SK-N-SH treated with all-trans-retinoic acid at 6 μM for 48 hours (cell line): Measurements from ENCODE around the gene TASOR.

Experiments used
- ARNTL ChIP-seq: fragments of 450-650 bp; formaldehyde crosslinking; IDR thresholded peaks from 2 replicates; pipeline ENCODE4 v1.5.0; 2020; ENCODE audit warnings: low read depth, mild to moderate bottlenecking, moderate library complexity, borderline replicate concordance
- BACH2 ChIP-seq: fragments of 250-450 bp; sonication (Bioruptor Pico); IDR thresholded peaks from 2 replicates; pipeline ENCODE4 v1.9.0; 2021; ENCODE audit warnings: mild to moderate bottlenecking, borderline replicate concordance
- CSDC2 ChIP-seq: fragments of 250-450 bp; sonication (Bioruptor Pico); IDR thresholded peaks from 2 replicates; pipeline ENCODE4 v1.5.0; 2020; ENCODE audit warnings: mild to moderate bottlenecking, moderate library complexity
- CSRNP3 ChIP-seq: fragments of 250-450 bp; sonication (Bioruptor Pico); IDR thresholded peaks from 2 replicates; pipeline ENCODE4 v1.5.1; 2021; ENCODE audit warnings: mild to moderate bottlenecking, moderate library complexity
- GLIS3 ChIP-seq: fragments of 250-450 bp; sonication (Bioruptor Pico); IDR thresholded peaks from 2 replicates; pipeline ENCODE4 v1.5.0; 2020; ENCODE audit warnings: mild to moderate bottlenecking, moderate library complexity
- ISL1 ChIP-seq: fragments of 250-450 bp; sonication (Bioruptor Pico); IDR thresholded peaks from 2 replicates; pipeline ENCODE4 v2.1.2; 2022; ENCODE audit warnings: mild to moderate bottlenecking, moderate library complexity
- RARB ChIP-seq: fragments of 250-450 bp; sonication (Bioruptor Pico); IDR thresholded peaks from 2 replicates; pipeline ENCODE4 v1.8.0; 2021; ENCODE audit warnings: mild to moderate bottlenecking, moderate library complexity
- SNAI2 ChIP-seq: fragments of 250-450 bp; sonication (Bioruptor Pico); IDR thresholded peaks from 2 replicates; pipeline ENCODE4 v1.5.0; 2020; ENCODE audit warnings: mild to moderate bottlenecking, moderate library complexity
- TOX ChIP-seq: fragments of 250-450 bp; sonication (Bioruptor Pico); IDR thresholded peaks from 2 replicates; pipeline ENCODE4 v1.8.0; 2021; ENCODE audit warnings: mild to moderate bottlenecking, moderate library complexity, borderline replicate concordance
- TSHZ2 ChIP-seq: fragments of 250-450 bp; sonication (Bioruptor Pico); IDR thresholded peaks from 2 replicates; pipeline ENCODE4 v1.5.0; 2020; ENCODE audit warnings: mild to moderate bottlenecking, moderate library complexity
- ZFP3 ChIP-seq: fragments of 250-450 bp; sonication (Bioruptor Pico); IDR thresholded peaks from 2 replicates; pipeline ENCODE4 v1.5.0; 2020; ENCODE audit warnings: mild to moderate bottlenecking, moderate library complexity
- TF ChIP-seq, protein P1 (sequence below): fragments of 250-450 bp; sonication (Bioruptor Pico); IDR thresholded peaks from 2 replicates; pipeline ENCODE4 v1.8.0; 2020; ENCODE audit warnings: mild to moderate bottlenecking, moderate library complexity, borderline replicate concordance

GRCh38 chr3:56720849-56721248 is 37.8 kb upstream of the TASOR start:
- TF ChIP-seq BACH2 (CRISPR knock-in tag) = no peak
- no peak for TF ChIP-seq ZFP3 (CRISPR knock-in tag)
- TF ChIP-seq ARNTL (CRISPR knock-in tag) = no peak
- TF ChIP-seq RARB (CRISPR knock-in tag) = no peak
- TF ChIP-seq, protein P1, sequence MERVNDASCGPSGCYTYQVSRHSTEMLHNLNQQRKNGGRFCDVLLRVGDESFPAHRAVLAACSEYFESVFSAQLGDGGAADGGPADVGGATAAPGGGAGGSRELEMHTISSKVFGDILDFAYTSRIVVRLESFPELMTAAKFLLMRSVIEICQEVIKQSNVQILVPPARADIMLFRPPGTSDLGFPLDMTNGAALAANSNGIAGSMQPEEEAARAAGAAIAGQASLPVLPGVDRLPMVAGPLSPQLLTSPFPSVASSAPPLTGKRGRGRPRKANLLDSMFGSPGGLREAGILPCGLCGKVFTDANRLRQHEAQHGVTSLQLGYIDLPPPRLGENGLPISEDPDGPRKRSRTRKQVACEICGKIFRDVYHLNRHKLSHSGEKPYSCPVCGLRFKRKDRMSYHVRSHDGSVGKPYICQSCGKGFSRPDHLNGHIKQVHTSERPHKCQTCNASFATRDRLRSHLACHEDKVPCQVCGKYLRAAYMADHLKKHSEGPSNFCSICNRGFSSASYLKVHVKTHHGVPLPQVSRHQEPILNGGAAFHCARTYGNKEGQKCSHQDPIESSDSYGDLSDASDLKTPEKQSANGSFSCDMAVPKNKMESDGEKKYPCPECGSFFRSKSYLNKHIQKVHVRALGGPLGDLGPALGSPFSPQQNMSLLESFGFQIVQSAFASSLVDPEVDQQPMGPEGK (CRISPR knock-in tag) = no peak
- TF ChIP-seq CSDC2 (CRISPR knock-in tag) = no peak
- no peak for TF ChIP-seq ISL1
- TF ChIP-seq SNAI2 (CRISPR knock-in tag) = no peak
- TF ChIP-seq TSHZ2 = no peak
- TF ChIP-seq TOX = no peak
- no peak for TF ChIP-seq GLIS3 (CRISPR knock-in tag)
- TF ChIP-seq CSRNP3 (CRISPR knock-in tag) = no peak
